ENCODE results near the gene POLD4. TPM values are rescaled to one million over a fixed set of nuclear protein-coding genes. Genes with fewer than 3 reads are reported as not detected.

POLD4 gene
- total RNA-seq, 1 donor from 2014 or later = 69.3 TPM

GRCh38 chr11:67309166-67309565 is 44.2 kb downstream of the POLD4 start:
- peaks cover 30% of the 10 kb centered on the region for H3K36me3 ChIP-seq
- H3K27me3 ChIP-seq = no peaks in the 10 kb centered on the region
- H3K4me1 ChIP-seq = peaks cover 12% of the 10 kb centered on the region
- H3K4me3 ChIP-seq = no peak overlapping the region
- TF ChIP-seq CTCF (IDR thresholded peaks at IDR 0.05) = no peak
- no peak for ATAC-seq
- intact Hi-C loops (cut with DNase I) = no loop called here
- no peaks in the 10 kb centered on the region for H3K9me3 ChIP-seq
- no peak overlapping the region for H3K27ac ChIP-seq
- peak; percentile 49 for DNase-seq

GRCh38 chr11:67308031-67308866 is 45.1 kb downstream of the POLD4 start:
- no peak for ATAC-seq
- H3K36me3 ChIP-seq = peaks cover 30% of the 10 kb centered on the region
- intact Hi-C loops (cut with DNase I) = no loop called here

GRCh38 chr11:67307545-67308001 is 45.8 kb downstream of the POLD4 start:
- H3K36me3 ChIP-seq = peaks cover 30% of the 10 kb centered on the region
- no peak overlapping the region for H3K27ac ChIP-seq
- H3K27me3 ChIP-seq = no peaks in the 10 kb centered on the region
- H3K4me3 ChIP-seq = no peak overlapping the region
- peaks cover 14% of the 10 kb centered on the region for H3K4me1 ChIP-seq
- H3K9me3 ChIP-seq = no peaks in the 10 kb centered on the region
- no peak for ATAC-seq
- no peak for TF ChIP-seq CTCF (IDR thresholded peaks at IDR 0.05)
- intact Hi-C loops (cut with DNase I) = no loop called here
- DNase-seq = peak; percentile 56

More at GRCh38 chr11:67308031-67308866, 45.1 kb downstream of the POLD4 start:
- Histone ChIP-seq H3K9me3 (no peaks in the 10 kb centered on the region), H3K4me1 (peaks cover 14% of the 10 kb centered on the region), H3K4me3 (no peak overlapping the region), H3K27ac (no peak overlapping the region), H3K27me3 (no peaks in the 10 kb centered on the region)
- peak; percentile 58 for DNase-seq
- no peak for TF ChIP-seq CTCF (IDR thresholded peaks at IDR 0.05)

- no peak for TF ChIP-seq CTCF (IDR thresholded peaks at IDR 0.05)
- Histone ChIP-seq H3K36me3 (peaks cover 30% of the 10 kb centered on the region), H3K4me1 (peaks cover 18% of the 10 kb centered on the region), H3K9me3 (no peaks in the 10 kb centered on the region), H3K4me3 (no peak overlapping the region), H3K27me3 (no peaks in the 10 kb centered on the region), H3K27ac (no peak overlapping the region)
- peak; percentile 60 for DNase-seq
- intact Hi-C loops (cut with DNase I) = no loop called here
- ATAC-seq = no peak
Measured at GRCh38 chr11:67306769-67307544, 46.4 kb downstream of the POLD4 start.

GRCh38 chr11:67304511-67305113 is 48.7 kb downstream of the POLD4 start:
- Histone ChIP-seq H3K27ac (peak overlapping the region; percentile 86), H3K36me3 (peaks cover 43% of the 10 kb centered on the region), H3K4me3 (peak overlapping the region; percentile 99), H3K9me3 (no peaks in the 10 kb centered on the region), H3K27me3 (no peaks in the 10 kb centered on the region), H3K4me1 (peaks cover 25% of the 10 kb centered on the region)
- DNase-seq (peak; percentile 56), ATAC-seq (no peak)
- no peak for TF ChIP-seq CTCF (IDR thresholded peaks at IDR 0.05)
- intact Hi-C loops (cut with DNase I) = no loop called here
